HS-27A (cell line): ENCODE measurements around the gene CDC42BPA.

Source experiments
- DNase-seq: peaks from one replicate; pipeline ENCODE4 v3.0.0-alpha.2; 2012; ENCODE audit warnings: low read depth, missing footprints

Gene CDC42BPA

GRCh38 chr1:227335242-227336020 lies 17.1 kb upstream of the CDC42BPA start:
- DNase-seq, result no peak

DNA sequence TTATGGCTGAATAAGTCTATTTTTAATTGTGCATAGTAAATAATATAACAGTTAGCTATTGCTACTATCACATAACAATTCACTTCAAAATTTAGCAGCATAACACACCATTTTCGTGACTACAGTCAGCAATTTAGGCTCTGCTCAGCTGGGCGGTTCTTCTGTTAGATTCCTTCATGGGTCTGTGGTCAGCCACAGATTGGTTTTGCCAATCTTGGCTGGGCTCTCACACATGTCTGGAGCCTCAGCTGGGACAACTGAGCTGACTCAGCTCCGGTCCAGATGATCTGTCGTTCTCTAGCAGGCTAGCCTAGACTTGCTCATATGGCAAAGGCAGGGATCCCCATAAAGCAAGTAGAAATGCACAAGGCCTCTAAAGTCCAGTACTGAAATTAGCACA lies 15.1 kb upstream of the CDC42BPA start:
- no peak for DNase-seq

DNA sequence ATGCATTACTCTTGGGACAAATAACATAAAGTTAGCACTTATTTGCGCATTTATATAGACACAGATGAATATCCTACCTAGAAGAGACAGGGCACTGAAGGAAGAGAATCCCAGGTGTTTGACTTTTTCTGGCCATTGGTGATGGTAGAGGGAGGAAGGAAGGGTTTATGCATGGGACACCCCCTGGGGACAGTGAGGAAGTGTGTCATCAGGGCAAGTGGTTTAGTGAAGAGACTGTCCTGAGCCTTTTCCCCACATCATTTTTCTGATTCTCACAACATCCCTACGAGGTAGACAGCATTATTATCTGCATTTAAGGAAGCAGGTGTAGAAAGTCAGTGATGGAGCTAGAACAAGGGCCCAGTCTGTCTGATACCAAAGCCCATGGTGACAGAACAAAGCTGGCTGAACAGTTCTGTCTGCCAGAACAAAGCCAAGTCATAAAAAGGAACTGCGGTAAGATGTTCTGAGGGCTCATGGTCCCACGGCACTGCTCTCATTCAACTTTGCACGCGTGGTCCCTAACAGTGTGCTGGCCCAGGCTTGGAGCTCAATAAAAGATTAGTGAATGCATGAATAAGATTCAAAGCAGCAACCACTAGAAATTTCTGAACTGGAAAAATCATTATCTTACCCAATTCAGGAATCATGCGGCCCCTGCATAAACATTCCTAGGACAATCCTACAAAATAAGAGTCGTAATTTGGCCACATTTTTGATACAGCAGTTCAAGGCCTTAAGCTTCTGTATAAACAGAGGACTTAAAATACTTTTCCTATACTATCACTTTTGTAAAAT lies 12.2 kb upstream of the CDC42BPA start:
- DNase-seq, result no peak

DNA sequence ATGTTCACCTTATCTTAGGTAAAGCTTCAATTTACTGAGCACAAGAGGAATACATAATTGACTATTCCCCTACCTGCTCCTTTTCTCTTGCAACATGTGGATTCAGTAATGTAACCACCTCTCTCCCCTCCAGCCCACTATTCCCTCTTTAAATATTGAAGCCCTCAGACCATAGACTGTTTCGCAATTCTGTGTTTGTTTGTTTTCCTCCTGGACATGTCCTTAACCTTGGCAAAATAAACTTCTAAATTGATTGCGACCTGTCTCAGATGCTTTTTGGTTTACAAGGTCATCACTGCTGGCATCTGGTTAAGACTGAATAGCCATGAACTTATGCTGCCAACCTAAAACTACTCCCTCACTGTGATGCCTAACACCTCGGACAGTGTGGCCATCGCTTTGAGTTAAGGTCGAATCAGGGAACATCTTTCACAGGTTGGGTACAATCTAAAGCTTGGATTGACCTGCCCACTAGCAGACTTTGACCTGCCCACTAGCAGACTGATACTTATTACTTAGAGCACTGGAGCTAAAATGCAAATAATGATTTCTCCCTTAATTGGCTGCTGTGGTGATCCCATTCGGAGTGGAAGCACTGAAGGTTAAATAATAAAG lies 10.2 kb upstream of the CDC42BPA start:
- DNase-seq, result no peak

DNA sequence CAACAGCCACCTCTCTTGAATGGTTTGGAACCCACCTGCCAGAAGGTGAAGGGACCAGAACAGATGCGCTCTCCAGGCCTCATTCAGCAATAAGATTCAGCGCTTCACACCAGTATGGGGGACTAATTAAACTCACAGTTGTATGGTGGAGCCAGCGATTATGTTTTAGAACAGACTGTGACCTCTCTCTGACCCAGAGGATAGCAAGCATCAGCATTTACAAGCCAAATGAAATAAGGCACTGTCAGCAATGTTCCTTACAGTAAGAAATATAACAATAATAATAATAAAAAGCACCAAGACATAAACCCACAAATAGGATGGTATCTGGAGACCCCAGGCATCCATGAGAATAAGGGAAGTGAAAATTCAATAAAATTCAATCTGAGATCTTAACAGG lies 6.9 kb upstream of the CDC42BPA start:
- no peak for DNase-seq

- DNase-seq, result no peak
These were observed 5.6 kb upstream of the CDC42BPA start for GRCh38 chr1:227323967-227324268.

DNA sequence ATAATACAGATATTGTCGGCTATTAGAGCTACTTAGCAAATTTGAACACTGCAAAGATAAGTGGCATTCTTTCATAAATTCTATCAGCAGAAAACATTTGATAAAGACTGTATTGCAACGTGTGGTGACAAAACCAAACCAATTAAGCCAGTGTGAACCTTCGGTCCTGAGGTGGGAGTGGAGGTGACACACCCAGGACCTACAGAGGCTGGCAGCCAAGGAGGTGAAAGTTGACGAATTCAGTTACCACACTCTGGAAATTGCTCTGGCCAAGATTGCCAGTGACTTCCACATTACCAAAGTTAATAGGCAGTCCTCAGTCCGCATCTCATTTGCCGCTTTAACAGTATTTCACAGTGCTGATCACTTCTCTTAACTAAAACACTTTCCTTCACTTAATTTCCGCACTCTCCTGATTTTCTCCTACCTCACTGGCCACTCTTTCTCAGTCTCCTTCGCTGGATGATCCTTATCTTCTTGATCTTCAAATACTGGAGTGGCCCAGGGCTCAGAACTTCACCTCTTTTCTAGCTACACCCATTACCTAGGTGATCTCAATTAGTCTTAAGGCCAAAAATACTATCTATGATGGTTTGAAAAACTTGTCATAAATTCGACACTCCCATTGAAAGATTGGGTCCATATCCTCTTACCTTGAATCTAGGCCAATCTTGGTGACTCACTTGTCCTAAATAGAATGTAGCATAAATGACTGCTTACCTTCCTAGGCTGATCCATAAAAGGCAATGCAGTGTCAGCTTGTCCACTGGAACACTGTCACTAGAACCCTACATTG lies 5.1 kb upstream of the CDC42BPA start:
- no peak for DNase-seq

DNA sequence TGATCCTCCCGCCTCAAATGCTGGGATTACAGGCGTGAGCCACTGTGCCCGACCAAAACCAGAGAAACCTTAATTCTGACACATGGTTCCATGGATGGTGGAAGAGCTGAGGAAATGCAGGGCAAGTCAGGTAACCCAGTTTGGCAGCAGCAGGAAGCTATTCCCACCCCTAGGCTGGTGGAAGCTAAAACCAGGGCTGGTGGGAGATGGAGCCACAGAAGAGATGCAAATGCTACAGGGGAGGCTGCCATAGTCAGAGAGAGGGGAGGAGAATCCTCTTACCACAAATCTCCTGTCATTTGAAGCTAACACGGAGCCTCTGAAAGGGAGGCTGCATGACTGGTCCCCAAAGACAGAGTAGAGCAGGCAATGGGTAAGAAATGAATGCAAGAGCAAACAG lies 4.1 kb upstream of the CDC42BPA start:
- DNase-seq, result no peak

GRCh38 chr1:227321035-227321434 lies 2.7 kb upstream of the CDC42BPA start:
- DNase-seq, result no peak

DNA sequence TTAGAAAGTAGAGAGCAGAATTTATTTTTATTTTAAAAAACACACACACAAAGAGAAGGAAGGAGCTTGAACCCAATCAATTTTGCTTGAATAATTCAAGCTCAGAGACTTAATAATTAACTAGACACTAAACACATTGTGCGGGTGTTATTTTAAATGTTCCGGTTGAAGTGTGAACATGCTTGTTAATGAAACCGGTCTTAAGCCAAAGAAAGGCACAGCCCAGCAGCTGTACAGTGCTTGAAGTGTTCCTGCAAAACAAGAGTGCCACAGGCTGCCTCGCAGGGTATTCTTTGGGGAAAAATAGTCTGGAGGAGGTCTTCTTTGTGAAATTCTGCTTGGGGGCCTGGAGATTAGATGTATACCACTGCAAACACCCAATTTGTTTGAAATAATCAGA lies 2.2 kb upstream of the CDC42BPA start:
- DNase-seq, result no peak

GRCh38 chr1:227318853-227319607 lies 738 bp upstream of the CDC42BPA start:
- DNase-seq, result no peak

- no peak for DNase-seq
These were observed 723 bp downstream of the CDC42BPA start for GRCh38 chr1:227317523-227318015.

DNA sequence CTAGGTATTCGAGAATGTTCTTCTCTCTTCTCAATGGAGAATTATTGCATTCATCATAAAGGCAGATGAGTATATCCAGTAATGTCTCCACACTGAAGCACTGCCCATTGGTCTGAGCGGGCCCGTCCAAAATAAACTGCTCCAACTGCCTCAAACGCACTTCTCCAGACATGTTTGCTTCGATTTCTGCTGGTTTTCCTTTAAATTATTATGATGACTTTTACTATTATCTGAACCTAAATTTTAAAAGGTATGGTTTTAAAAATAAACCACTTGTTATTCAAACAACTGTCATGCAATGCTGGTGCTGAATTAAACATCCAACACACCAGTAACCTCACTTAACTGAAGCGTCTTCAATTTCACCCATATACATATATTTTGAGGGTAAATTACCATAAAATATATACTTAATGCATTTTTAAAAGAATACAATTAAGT lies 1.3 kb downstream of the CDC42BPA start:
- DNase-seq, result no peak

- no peak for DNase-seq
These were observed 1.8 kb downstream of the CDC42BPA start for GRCh38 chr1:227316456-227316855.

DNA sequence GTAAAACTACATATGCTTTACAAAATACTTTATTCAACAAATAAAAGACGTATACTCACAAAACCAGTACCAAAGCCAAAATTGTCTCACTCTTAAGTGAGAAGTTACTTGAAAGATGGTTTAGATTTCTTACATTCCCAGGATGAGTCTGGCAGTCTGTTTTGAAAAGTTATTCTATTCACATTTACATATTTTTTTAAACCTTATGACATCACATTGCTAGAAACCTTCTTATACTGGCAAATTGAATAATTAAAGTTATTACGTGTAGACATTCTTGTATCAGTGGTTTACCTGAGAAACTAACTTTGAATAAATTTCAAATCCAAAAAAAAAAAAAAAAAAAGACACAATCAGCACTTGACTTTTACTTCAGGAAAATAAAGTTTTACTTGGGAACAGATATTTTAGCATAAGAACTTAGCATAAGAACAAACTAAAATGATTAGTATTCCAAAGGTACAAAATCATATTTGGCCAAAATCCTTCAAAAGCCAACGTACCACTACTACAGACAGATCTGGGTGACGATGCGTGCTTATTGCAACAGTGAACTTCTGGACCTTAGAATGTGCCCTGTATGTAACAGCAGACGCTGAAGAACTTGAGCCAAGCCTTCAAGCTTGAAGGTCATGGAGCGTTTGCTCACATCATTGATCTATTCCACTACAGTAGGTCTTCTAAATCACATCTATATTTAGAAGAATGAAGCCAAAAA lies 2.5 kb downstream of the CDC42BPA start:
- DNase-seq, result no peak

GRCh38 chr1:227314014-227314848 lies 4.1 kb downstream of the CDC42BPA start:
- DNase-seq, result no peak

GRCh38 chr1:227312361-227313025 lies 5.8 kb downstream of the CDC42BPA start:
- no peak for DNase-seq

- DNase-seq, result no peak
These were observed 6.8 kb downstream of the CDC42BPA start for GRCh38 chr1:227311389-227312001.
